Urinary bladder (tissue), 4 donors: ENCODE measurements around the gene RAB6A. TPM values are rescaled to one million over a fixed set of nuclear protein-coding genes. Genes with fewer than 3 reads are reported as not detected.
"Not testable (repeated sequence)": the region's sequence is repeated elsewhere in the genome, so short reads cannot be mapped to it uniquely, and the experiment has no call there.

Source experiments
- DNase-seq: peaks from one replicate; pipeline ENCODE4 v3.0.0-alpha.2; 2015; ENCODE audit errors: extremely low spot score
- H3K27ac ChIP-seq: one replicate; pipeline ENCODE4 v1.5.1; 2013; ENCODE audit warnings: low read depth, mild to moderate bottlenecking, moderate library complexity
- H3K36me3 ChIP-seq: one replicate; pipeline ENCODE4 v1.6.1; 2013; ENCODE audit warnings: mild to moderate bottlenecking, moderate library complexity; ENCODE audit not compliant: insufficient read depth
- H3K4me1 ChIP-seq: one replicate; pipeline ENCODE4 v1.6.1; 2013; ENCODE audit warnings: mild to moderate bottlenecking, moderate library complexity; ENCODE audit not compliant: insufficient read depth
- H3K4me3 ChIP-seq: one replicate; pipeline ENCODE4 v1.5.1; 2013; ENCODE audit warnings: low read depth, low read length
- WGBS: extraction: QIAGEN DNeasy Blood & Tissue Kit; methylation state at CpG from one replicate; pipeline ENCODE4 v1.1.7; 2013; 5-methylcytosine and 5-hydroxymethylcytosine counted together
- polyA plus RNA-seq: library from polyadenylated mRNA; stranded (reverse); fragments of 200-250 nt; gene quantifications from one replicate; pipeline ENCODE4 v1.2.3, GENCODE V29; 2013
- total RNA-seq: library from RNA; depleted of rRNA; stranded (reverse); fragments of >200 nt; gene quantifications from one replicate; pipeline ENCODE4 v1.2.3, GENCODE V29; 2014
- donor health status: healthy with polysubstance abuse.
- donor health status: healthy.

The RAB6A gene
- total RNA-seq (106 TPM), polyA plus RNA-seq (96.0 TPM)

DNA sequence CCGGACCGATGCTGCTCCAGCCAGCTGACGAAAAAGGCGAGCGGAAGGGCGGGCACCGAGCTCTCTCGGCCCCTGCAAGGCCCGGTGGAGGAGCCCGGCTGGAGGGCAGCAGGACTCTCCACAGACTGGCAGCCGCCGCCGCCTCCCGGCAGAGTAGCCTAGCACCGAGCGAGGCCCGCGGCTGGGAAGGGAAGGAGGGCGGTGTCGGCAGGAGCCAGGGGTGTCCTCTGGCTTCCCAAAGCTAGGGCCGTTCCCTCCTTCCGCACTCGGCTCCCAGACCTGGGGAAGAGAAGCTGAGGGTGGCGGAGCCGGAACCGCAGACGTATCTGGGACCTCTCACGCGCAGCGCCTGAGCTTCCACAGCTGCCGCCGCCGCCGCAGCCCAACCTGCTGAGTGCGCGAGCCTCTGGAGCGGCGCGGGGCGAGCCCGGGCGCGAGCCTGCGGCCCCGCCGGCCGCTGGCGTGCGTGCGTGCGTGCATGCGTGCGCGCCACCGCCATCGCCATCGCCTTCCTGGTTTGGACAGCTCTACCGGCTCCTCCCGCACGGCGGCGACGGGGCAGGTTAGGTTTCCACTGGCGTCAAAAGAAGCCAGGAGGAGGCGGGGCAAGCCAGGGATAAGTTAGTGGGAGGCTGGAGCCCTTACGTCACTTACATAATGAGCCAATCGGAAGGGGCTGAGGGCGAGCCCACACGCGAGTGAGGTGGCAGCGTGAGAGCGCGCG, at the start of gene RAB6A:
TSS of gene RAB6A (minus strand) at position 396 of the 724 bp plus-strand sequence. CDS start 439 bp downstream, outside the sequence.
- peak within 1 kb of the TSS; percentile 77 for H3K4me3 ChIP-seq
- no peaks in the 10 kb centered on the region for H3K36me3 ChIP-seq
- DNase-seq, result peak; percentile 99
- WGBS, result under 1% methylated on average over 74 of the region's 74 CpGs
- H3K4me1 ChIP-seq, result peaks cover 1% of the 10 kb centered on the region
- H3K27ac ChIP-seq, result peak within 1 kb of the TSS; percentile 94

DNA sequence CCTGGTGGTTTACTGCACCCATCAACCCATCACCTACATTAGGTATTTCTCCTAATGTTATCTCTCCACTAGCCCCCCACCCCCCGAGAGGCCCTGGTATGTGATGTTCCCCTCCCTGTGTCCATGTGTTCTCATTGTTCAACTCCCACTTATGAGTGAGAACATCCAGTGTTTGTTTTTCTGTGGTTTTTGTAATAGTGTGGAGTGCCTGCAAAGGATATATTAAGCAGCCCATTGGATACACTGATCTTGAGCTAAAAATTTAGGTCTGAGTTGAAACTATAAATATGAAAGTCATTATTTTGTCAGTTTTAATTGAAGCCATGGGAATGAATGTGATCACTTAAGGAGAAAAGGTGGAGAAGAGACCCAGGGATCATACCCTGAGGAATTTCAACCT, 49.8 kb upstream of the RAB6A start:
- 96% methylated on average over 1 of the region's 1 CpG for WGBS
- H3K36me3 ChIP-seq, result no peaks in the 10 kb centered on the region
- no peak overlapping the region for H3K4me3 ChIP-seq
- no peak for DNase-seq
- H3K4me1 ChIP-seq, result no peaks in the 10 kb centered on the region
- H3K27ac ChIP-seq, result no peak overlapping the region

DNA sequence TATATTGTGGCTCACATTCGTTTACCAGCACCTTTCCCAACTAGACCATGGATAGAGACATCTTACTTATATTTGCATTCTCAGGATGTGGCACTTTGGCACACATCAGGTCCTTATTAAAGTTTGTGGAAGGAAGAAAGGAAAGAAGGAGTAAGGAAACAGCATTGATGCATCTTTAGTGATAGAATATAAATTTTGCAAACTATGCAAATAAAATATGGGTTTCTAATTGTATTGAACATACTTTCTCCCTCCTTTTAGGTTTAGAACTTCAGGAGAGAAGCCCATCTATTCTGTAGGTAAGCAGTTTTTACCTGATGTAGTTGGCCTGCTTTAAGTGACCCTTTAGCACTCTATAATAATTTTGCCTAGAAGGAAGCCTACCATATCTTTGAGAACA, 47.2 kb upstream of the RAB6A start:
- DNase-seq, result no peak
- no peak overlapping the region for H3K4me3 ChIP-seq
- 85% methylated on average over 1 of the region's 1 CpG for WGBS

DNA sequence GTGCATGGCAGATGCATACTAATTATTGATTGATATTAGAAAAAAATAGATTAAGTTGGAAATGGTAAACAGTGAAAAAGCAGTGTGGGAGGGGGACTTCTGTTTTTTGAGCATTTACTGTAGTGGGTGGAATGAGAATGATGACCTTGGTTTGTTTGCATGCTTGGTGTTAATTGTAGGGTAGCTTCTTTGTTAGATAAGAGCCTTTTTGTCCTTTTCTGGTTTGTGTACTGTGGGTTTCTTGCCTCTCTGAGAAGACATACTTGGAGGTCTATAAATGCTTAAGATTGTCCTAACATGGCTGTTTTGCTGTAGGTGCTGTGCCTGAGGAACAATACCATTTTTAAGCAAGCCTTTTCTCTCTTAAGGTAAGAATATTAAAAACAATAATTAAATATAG, 43.8 kb upstream of the RAB6A start:
- Histone ChIP-seq H3K4me1 (no peaks in the 10 kb centered on the region), H3K36me3 (no peaks in the 10 kb centered on the region), H3K4me3 (no peak overlapping the region), H3K27ac (no peak overlapping the region)
- DNase-seq, result no peak

More for the DNA sequence above, 47.2 kb upstream of the RAB6A start:
- Histone ChIP-seq H3K27ac (no peak overlapping the region), H3K4me1 (no peaks in the 10 kb centered on the region), H3K36me3 (no peaks in the 10 kb centered on the region)

DNA sequence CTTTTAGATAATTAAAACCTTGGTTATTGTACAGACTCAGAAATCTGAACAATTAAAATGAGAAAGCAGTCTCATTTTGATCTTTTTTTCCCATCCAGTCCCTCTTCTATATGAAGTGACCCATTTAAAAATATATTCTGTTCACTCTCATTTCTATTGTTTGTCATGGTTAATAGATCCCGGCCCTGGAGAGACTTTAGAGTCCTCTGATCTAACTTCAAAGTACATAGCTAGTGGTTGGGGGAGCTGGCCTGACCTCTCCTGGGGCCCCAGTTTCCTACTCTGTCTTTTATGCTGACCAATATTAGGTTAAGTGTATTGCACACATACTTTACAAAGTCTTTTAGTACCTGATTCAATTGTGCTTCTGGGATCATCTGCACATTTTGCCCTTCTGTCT, 40.3 kb upstream of the RAB6A start:
- 82% methylated on average over 1 of the region's 1 CpG for WGBS
- H3K27ac ChIP-seq, result no peak overlapping the region
- H3K36me3 ChIP-seq, result no peaks in the 10 kb centered on the region
- DNase-seq, result no peak
- H3K4me1 ChIP-seq, result no peaks in the 10 kb centered on the region
- H3K4me3 ChIP-seq, result no peak overlapping the region

DNA sequence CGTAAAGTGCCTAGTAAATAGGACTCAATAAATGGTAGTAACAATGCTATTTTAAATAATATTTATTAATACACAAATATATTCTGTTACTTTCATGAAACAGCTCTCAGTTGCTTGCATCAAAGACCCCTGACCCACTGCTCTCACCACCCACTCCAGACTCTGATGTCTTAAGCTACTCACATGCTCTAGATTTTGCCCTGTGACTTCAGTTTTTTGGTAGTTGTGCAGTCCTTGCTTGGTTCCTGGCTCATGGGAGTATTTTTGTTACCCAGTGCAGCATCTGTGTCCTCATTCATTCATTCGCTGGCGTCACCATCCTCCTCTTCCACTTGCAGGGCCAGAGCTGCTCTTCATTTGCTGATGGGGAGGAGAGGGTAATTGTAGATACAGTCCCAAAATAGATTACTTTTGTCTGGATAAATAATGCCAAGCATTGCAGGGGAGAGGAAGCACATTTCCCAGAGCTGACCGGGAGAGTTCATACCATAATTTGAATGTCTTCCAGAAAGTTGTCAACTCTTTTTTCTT, 39.5 kb upstream of the RAB6A start:
- no peak for DNase-seq
- H3K27ac ChIP-seq, result no peak overlapping the region
- H3K4me1 ChIP-seq, result no peaks in the 10 kb centered on the region
- no peaks in the 10 kb centered on the region for H3K36me3 ChIP-seq
- 73% methylated on average over 4 of the region's 4 CpGs for WGBS
- no peak overlapping the region for H3K4me3 ChIP-seq

DNA sequence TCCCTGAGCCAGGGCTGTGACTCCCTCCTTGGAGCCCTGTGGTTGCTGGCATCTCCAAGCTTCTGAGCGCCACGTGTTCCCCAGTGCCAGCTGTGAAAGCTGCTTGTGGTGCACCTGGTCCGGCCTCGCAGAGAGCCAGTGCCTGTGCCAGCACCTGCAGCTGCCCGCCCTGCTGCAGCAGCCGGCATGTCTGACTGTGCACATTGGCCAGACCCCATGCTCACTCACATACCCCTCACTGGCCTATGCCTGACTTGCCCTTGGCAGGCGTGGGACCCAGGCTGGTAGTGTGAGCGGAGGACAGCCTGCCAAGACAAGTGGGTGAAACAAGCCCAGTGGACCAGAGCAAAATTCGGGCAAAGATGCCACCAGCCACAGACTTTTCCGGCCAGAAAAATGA, 36.6 kb upstream of the RAB6A start:
- no peaks in the 10 kb centered on the region for H3K4me1 ChIP-seq
- no peak for DNase-seq
- WGBS, result 94% methylated on average over 10 of the region's 10 CpGs
- no peaks in the 10 kb centered on the region for H3K36me3 ChIP-seq
- no peak overlapping the region for H3K27ac ChIP-seq
- H3K4me3 ChIP-seq, result no peak overlapping the region

DNA sequence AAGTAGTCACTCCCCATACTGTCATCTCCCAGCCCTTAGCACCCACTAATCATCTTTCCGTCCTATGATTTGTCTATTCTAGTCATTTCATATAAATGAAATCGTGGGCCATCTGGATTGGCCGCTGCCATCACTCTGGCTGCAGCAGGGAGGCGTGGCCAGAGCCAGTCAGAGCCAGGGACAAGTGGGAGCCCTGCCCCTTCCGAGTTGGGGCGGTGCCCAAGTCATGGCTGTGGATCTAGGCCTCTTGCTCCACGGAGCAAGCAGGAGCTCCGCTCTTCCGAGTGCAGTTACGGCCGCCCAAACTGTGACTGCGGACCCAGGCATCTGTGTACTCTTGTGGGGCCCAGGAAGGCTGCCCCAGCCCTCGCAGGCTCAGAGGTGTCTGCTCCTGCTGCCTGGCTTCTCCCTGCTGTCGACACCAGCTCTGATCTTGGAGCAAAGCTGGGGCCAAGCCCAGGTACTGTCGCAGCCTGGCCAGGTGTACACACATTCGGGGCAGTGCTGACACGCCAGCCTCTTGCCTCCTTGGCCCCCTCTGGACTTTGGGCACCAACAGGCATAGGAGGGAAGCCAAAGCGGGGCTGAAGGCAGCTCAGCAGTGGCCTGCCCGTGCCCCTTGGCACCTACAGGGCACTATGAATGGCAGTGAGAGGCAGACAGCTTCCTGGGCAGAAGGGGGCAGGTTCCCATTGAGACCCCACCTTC, 35.2 kb upstream of the RAB6A start:
- H3K27ac ChIP-seq, result no peak overlapping the region
- no peak for DNase-seq
- no peaks in the 10 kb centered on the region for H3K36me3 ChIP-seq
- H3K4me3 ChIP-seq, result no peak overlapping the region
- 84% methylated on average over 19 of the region's 19 CpGs for WGBS
- no peaks in the 10 kb centered on the region for H3K4me1 ChIP-seq

DNA sequence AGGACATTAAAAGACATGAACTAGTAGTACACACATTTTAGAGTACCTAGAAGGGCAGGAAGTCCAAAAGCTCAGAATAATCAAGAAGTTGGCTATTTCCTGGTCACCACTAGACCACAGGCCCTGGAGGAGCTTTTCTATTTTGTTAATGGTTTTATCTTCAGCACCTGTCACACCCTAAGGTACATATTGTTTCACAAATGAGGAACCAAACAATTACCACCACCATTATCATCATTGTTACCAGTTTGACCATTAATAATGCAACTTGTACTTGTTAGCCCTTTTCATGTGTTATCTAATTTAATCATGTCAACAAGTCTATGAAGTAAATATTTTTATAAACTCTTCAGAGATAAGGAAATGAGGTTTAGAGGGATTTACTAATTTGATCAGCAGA, 31.7 kb upstream of the RAB6A start:
- DNase-seq, result no peak
- no peak overlapping the region for H3K27ac ChIP-seq
- no peaks in the 10 kb centered on the region for H3K4me1 ChIP-seq
- no peaks in the 10 kb centered on the region for H3K36me3 ChIP-seq
- H3K4me3 ChIP-seq, result no peak overlapping the region

DNA sequence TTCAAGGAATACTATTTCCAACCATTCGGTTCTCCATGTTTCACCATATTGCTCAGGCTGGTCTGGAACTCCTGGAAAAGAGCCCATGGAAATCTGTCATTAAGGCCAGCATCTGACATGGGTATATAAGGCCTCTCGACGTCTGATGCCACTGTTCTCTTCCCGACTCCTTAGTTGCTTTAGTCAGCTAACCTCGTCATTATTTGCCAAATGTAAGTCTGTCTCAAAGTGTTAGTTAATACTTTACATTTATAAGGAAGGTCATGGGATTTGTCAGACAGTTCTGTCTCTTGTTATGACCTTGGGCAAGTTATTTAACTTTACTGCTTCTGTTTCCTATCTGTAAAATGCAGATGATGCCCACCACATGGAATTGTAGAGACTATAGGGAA, 28.4 kb upstream of the RAB6A start:
- H3K4me1 ChIP-seq, result no peaks in the 10 kb centered on the region
- H3K4me3 ChIP-seq, result no peak overlapping the region
- no peaks in the 10 kb centered on the region for H3K36me3 ChIP-seq
- no peak for DNase-seq
- H3K27ac ChIP-seq, result no peak overlapping the region
- WGBS, result 49% methylated on average over 5 of the region's 5 CpGs

DNA sequence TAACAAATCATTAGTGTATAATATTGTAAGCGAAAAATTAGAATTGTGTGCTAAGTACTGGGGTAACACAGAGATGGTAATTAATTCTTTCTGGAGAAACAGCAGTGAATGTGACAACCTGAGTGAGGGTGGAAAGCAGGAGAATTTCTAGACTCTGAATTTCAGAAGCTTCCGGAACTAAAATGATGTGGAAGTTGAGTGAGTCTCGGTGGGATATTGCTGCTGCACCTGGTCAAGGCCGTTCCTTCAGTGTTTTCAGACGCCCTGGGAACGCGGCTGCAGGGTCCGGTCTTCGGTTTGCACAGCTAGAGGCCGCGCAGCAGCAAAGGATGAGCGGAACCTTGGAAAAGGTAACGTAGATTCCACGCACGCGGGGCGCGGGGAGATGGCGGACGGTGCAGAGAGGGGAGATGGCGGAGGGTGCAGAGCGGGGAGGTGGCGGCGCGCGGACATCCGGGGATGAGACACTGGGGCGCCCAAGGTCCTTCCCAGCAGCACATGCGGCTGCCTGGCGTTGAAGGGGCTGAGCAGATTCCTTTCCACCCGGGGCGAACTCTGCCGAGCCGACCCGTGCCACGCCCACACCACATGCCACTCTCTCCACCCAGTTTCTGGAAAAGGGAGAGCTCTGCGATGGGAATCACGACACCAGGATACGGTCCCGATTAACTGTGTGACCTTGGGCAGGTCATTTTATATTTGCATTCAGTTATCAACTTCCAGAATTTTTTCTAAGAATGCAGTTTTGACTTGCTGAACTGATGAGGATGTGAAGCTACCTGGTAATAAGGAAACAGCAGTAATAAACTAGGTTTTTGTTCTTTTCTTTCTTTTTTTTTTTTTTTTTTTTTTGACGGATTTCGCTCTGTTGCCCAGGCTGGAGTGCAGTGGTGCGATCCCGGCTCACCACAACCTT, 27.0 kb upstream of the RAB6A start, which contains the start of gene MRPL48:
TSS of gene MRPL48 (plus strand) at position 232 of the 916 bp plus-strand sequence. CDS start at position 330, 98 bp downstream.
- Histone ChIP-seq H3K27ac (peak within 1 kb of the TSS; percentile 75), H3K4me1 (no peaks in the 10 kb centered on the region), H3K4me3 (peak within 1 kb of the TSS; percentile 52), H3K36me3 (no peaks in the 10 kb centered on the region)
- 6% methylated on average over 44 of the region's 44 CpGs for WGBS
- peak; percentile 76 for DNase-seq

DNA sequence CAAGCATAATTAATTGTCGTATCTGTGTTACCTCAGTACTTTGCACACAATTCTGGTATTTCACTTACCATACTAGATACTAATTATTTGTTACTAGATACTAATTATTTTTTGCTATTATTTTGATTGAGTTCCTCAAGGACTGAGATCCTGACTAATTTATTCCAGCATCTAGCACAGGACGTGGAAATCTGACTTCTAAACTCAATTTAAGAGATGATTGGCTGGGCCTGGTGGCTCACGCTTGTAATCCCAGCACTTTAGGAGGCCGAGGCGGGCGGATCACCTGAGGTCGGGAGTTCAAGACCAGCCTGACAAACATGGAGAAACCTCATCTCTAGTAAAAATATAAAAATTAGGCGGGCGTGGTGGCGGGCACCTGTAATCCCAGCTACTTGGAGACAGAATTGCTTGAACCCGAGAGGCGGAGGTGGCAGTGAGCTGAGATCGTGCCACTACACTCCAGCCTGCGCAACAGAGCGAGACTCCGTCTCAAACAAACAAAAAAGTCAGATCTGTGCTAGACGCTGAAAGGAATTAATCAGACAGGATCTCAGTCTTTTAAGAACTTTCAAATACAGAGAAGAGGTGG, 26.3 kb upstream of the RAB6A start:
- H3K27ac ChIP-seq, result peak overlapping the region; percentile 75
- no peaks in the 10 kb centered on the region for H3K36me3 ChIP-seq
- WGBS, result 44% methylated on average over 17 of the region's 17 CpGs
- H3K4me1 ChIP-seq, result no peaks in the 10 kb centered on the region
- DNase-seq, result no peak
- peak overlapping the region; percentile 52 for H3K4me3 ChIP-seq

DNA sequence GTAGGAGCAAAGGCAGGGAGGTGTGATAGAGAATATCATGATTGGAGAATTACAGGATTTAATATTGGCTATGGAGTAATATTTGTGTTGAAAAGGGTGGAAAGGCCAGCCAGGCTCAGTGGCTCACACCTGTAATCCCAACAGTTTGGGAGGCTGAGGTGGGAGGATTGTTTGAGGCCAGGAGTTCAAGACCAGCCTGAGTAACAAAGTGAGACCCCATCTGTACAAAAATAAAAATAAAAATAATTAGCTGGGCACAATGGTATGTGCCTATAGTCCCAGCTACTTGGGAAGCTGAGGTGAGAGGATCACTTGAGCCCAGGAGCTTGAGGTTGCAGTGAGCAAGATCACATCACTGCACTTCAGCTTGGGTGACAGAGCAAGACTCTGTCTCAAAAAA, 24.6 kb upstream of the RAB6A start:
- not testable (repeated sequence) for H3K4me1 ChIP-seq, H3K27ac ChIP-seq, DNase-seq, H3K4me3 ChIP-seq, H3K36me3 ChIP-seq
